HG02610 (cell line): Measurements from ENCODE around the gene PICALM.
A peak's percentile ranks its signal among the peaks of the same experiment; 100 is the strongest.
"Not testable (repeated sequence)": the region's sequence is repeated elsewhere in the genome, so short reads cannot be mapped to it uniquely, and the experiment has no call there.

Experiments used
- ATAC-seq: cut with Tn5 transposase; IDR thresholded peaks from one replicate; pipeline ENCODE4 v1.9.1; 2021; ENCODE audit warnings: mild to moderate bottlenecking, moderate library complexity; ENCODE audit not compliant: unreplicated experiment

Gene PICALM

GRCh38 chr11:86068951-86069407, at the start of gene PICALM:
Gene PICALM (minus strand): TSS chr11:86069084. CDS start chr11:86068780, 304 bp downstream.
- ATAC-seq, result peak; percentile 85

DNA sequence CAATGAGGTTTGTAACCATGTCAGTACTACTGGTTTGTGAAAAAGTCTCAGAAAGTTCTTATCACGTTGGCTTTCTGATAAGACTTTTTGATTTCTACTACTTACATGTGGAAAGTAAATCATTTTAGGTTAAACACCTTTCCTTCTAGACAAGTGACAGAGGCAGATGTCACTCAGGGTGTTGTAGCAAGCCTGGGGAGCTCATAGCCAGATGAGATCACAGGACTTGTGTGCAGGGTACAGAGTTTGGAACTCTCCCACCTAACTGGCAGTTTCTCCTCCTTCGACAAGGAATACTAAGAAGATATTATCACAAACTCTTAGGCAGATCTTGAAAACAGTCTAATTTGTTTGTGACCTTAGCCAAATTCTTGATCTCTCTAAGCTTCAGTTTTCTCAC, 49.4 kb upstream of the PICALM start:
- no peak for ATAC-seq

GRCh38 chr11:86117712-86118063, 48.8 kb upstream of the PICALM start:
- no peak for ATAC-seq

GRCh38 chr11:86117001-86117711, 48.3 kb upstream of the PICALM start:
- ATAC-seq, result no peak

- peak; percentile 95 for ATAC-seq
Observed at GRCh38 chr11:86116386-86116726, 47.5 kb upstream of the PICALM start.

- peak; percentile 48 for ATAC-seq
Observed at GRCh38 chr11:86115542-86116385, 46.9 kb upstream of the PICALM start.

- no peak for ATAC-seq
Observed at GRCh38 chr11:86108890-86109638, 40.2 kb upstream of the PICALM start.

DNA sequence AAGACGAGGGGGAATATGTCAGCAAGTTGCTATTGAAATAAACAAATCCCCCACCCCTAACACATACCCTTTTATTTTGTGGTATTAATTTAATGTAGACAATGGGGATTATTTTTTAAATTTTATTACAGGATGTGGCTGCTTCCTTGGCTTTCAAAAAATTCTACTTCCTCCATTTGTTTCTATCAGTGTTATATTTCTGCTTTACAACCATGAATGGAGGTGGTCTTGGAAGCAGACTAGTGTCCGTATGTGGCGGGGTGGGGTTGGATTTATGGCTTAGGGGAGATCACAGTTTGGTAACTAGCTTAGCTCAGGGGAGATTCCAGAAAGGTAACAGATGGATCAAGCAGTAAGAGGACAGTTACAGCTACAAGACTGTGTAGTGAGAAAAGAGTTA, 39.3 kb upstream of the PICALM start:
- no peak for ATAC-seq

GRCh38 chr11:86106916-86107315, 38.0 kb upstream of the PICALM start:
- ATAC-seq, result no peak

GRCh38 chr11:86106031-86106430, 37.1 kb upstream of the PICALM start:
- ATAC-seq, result not testable (repeated sequence)

- ATAC-seq, result not testable (repeated sequence)
Observed at GRCh38 chr11:86105601-86106000, 36.7 kb upstream of the PICALM start.

DNA sequence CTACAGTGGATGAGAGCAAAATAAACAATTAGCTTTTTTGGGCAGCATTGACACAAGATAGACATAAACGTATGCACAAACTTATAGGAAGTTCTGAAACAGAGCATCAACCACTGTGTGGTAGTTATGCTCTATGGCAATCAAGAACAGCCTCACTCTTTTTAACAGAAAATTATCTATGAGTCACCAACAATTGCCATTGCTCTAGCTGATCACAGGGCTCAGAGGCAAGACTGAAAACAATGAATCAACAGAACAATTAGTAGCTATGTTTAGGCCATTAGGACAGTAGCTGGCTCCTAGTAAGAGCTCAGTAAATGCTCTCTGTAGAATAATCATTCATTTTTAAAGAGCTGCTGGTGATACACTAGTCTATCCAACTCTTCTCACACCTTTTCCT, 34.9 kb upstream of the PICALM start:
- ATAC-seq, result no peak

- ATAC-seq, result no peak
Observed at GRCh38 chr11:86101941-86102407, 33.1 kb upstream of the PICALM start.

- no peak for ATAC-seq
Observed at GRCh38 chr11:86101493-86101892, 32.6 kb upstream of the PICALM start.

- ATAC-seq, result no peak
Observed at GRCh38 chr11:86099874-86100273, 31.0 kb upstream of the PICALM start.

- ATAC-seq, result no peak
Observed at GRCh38 chr11:86097980-86098379, 29.1 kb upstream of the PICALM start.

- ATAC-seq, result no peak
Observed at GRCh38 chr11:86091566-86091965, 22.7 kb upstream of the PICALM start.

GRCh38 chr11:86091086-86091485, 22.2 kb upstream of the PICALM start:
- no peak for ATAC-seq

- ATAC-seq, result no peak
Observed at GRCh38 chr11:86089659-86090058, 20.8 kb upstream of the PICALM start.

DNA sequence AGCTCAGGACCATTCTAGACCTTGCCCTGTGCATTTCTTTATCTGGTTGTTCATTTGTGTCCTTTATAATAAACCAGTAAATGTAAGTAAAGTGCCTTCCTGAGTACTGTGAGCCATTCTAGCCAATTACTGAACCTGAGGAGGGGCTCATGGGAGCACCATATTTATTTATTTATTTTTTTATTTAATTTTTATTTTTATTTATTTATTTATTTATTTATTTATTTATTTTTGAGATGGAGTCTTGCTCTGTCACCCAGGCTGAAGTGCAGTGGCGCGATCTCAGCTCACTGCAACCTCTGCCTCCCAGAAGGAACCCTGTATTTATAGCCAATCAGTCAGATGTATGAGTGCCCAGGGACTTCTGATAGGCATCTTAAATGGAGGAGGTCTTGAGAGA, 18.8 kb upstream of the PICALM start:
- ATAC-seq, result not testable (repeated sequence)

- no peak for ATAC-seq
Observed at GRCh38 chr11:86087256-86087655, 18.4 kb upstream of the PICALM start.
